AG10803 (cell line): ENCODE results near the gene LDAF1.
A peak's percentile ranks its signal among the peaks of the same experiment; 100 is the strongest.
"Not testable (repeated sequence)": the region's sequence is repeated elsewhere in the genome, so short reads cannot be mapped to it uniquely, and the experiment has no call there.

Experiments
- DNase-seq: peaks from one replicate; pipeline ENCODE4 v3.0.0; 2010; ENCODE audit warnings: low read depth
- H3K4me3 ChIP-seq: 2 replicates; pipeline ENCODE4 v1.5.1; 2011; ENCODE audit warnings: mild to moderate bottlenecking, low read length, control low read depth
- TF ChIP-seq, protein P1 (sequence below): conservative IDR thresholded peaks from 2 replicates; pipeline ENCODE4 v1.5.1; 2011; ENCODE audit warnings: mild to moderate bottlenecking, low read length, control low read depth, inconsistent platforms

The LDAF1 gene

DNA sequence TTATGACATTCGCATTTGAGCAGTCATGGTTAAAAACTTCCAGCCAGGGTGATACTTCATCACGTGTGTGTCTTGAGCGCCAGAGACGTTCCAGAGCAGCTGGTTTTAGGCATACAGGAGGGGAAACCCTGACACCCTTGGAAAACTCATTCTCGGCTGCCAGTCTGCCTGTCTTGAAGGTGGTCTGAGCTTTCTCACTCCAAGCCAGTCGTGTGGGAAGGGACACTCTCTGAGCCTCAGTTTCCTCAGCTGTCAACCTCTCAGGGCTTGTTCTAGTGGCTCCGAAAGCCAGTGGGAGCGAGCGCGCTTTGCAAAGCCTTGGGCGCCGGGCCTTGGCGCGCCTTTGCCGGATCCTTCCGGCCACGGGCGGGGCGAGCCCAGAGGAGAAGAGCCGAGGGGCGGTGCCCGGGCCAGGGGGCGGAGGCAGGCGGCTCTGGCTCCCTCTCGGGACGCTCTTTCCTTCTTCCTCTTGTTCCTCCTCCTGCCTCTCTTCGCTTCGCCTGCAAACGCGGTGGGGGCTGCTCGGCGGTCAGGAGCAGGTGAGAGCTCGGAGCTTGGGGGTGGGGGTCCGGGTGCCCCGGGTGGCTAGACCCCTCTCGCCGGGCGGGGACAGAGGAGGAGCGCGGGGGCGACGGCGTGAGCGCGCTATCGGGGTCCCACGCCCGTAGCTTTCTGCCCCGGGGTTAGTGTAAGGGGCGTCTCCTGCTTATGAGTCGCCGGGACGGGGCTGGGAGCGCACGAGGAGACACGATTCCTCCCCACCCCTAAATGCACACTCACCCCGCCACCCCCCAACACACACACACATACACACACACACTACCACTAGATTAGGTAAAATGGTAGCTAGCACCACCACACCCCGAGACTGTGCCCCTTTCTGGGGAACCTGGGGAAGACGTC is at the start of gene LDAF1:
LDAF1 (plus strand) TSS at position 467 of the 903 bp plus-strand sequence. CDS start 2,509 bp downstream, outside the sequence.
- DNase-seq: peak; percentile 69
- peak within 1 kb of the TSS; percentile 71 for H3K4me3 ChIP-seq
- TF ChIP-seq, protein P1, sequence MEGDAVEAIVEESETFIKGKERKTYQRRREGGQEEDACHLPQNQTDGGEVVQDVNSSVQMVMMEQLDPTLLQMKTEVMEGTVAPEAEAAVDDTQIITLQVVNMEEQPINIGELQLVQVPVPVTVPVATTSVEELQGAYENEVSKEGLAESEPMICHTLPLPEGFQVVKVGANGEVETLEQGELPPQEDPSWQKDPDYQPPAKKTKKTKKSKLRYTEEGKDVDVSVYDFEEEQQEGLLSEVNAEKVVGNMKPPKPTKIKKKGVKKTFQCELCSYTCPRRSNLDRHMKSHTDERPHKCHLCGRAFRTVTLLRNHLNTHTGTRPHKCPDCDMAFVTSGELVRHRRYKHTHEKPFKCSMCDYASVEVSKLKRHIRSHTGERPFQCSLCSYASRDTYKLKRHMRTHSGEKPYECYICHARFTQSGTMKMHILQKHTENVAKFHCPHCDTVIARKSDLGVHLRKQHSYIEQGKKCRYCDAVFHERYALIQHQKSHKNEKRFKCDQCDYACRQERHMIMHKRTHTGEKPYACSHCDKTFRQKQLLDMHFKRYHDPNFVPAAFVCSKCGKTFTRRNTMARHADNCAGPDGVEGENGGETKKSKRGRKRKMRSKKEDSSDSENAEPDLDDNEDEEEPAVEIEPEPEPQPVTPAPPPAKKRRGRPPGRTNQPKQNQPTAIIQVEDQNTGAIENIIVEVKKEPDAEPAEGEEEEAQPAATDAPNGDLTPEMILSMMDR: no peak

DNA sequence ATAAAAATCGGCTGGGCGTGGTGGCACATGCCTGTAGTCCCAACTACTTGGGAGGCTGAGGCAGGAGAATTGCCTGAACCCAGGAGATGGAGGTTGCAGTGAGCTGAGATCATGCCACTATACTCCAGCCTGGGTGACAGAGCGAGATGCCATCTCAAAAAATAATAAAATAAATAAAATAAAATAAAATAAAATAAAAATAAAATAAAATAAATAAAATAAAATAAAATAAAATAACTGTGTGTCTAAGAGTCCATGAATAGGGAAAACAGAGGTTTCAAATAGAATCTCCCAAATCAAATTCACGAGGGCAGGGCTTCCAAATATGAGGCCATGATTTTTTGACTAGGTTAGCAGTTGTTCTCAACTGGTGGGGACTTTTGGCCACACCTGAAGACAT is 42.9 kb upstream of the LDAF1 start:
- not testable (repeated sequence) for H3K4me3 ChIP-seq, DNase-seq

DNA sequence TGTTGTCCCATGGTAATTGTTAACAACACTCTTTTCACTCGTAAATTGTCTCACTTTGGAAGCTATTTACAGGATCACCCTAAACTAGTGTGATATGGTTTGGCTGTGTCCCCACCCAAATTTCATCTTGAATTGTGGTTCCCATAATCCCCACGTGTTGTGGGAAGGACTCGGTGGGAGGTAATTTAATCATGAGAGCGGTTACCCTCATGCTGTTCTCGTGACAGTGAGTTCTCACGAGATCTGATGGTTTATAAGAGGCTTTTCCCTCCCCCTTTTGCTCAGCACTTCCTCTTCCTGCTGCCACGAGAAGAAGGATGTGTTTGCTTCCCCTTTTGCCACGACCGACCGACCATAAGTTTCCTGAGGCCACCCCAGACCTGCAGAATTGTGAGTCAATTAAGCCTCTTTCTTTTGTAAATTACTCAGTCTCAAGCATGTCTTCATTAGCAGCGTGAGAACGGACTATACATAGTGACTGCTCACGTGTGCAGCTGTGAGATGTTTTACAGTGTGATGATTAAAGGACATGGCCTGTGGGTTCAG is 42.3 kb upstream of the LDAF1 start:
- TF ChIP-seq, protein P1: no peak
- DNase-seq: peak; percentile 8
- no peak overlapping the region for H3K4me3 ChIP-seq

DNA sequence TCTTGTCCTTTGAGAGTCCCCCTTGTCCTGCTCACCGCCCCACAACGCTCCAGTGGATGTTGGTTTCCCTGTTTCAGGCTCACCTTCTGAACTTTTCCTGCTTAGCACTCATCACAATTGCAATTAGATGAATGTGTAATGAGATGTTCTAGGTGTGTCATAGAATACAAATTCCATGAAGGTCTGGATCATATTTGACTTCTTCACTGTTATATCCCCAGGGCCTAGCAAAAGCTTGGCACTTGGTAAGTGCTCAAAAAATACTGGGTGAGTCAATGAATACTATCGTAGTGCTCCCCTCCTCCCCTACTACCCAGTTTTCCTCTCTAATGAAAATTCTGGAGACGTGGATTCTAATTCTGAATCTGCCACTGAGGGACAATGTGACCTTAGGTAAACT is 40.9 kb upstream of the LDAF1 start:
- DNase-seq: no peak
- no peak overlapping the region for H3K4me3 ChIP-seq
- TF ChIP-seq, protein P1: no peak

DNA sequence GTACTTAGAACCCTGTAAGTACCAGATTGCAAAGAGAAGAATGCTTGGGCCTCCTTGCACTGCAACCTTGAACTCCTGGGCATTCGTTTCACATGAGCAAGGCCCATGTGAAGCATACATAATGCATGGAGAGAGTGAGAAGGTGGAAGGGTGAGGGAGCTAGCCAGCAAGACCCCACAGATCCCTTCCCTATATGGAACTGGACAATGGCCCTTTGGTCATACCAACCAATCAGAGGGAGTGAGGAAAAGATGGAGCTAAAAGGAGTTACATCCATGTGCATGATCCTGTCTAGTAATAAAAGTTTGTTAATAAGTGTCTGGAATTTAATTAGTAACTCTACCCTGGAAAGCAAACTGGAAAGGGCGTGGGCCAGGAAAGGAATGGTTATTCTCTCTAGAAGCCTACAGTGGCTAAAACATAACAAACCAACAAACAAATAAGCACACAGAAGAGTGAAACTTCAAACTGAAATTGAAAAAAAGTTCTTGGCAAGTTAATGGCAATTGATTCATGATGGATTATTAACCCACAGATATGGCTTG is 37.4 kb upstream of the LDAF1 start:
- H3K4me3 ChIP-seq: no peak overlapping the region
- TF ChIP-seq, protein P1: no peak
- no peak for DNase-seq

DNA sequence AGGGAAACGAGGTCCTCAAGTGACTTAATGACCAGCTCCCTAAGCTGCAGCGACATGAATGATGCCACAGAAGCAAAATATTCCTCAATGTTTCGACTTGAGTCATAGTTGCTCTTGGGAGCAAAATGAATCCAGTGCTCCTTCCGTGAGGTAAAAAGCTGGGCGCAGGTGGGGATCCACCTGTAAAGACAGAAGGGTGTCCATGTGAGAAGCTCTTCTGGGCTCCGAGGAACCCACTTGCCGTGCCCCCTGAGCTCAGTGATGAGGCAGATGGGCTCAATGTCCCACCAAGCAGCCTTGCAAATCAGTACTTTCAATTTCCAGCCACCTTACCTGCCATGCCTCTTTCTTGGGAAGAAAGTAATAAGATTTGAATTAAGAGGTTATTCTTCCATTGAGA is 33.3 kb upstream of the LDAF1 start:
- H3K4me3 ChIP-seq: no peak overlapping the region
- TF ChIP-seq, protein P1: no peak
- no peak for DNase-seq

DNA sequence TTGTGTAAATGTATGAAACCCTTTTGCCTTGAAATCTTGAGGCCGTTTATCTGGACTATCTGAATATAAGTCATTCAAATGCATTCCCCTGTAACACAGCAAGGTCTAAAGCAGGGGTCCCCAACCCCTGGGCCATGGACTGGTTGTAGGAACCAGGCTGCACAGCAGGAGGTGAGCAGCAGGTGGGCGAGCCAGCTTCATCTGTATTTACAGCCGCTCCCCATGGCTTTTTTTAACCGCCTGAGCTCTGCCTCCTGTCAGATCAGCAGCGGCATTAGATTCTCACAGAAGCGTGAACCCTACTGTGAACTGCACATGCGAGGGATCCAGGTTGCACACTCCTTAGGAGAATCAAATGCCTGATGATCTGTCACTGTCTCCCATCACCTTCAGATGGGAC is 32.0 kb upstream of the LDAF1 start:
- DNase-seq: no peak
- TF ChIP-seq, protein P1: no peak
- H3K4me3 ChIP-seq: no peak overlapping the region
